ENCODE results near the gene TMEM218. TPM values are rescaled to one million over a fixed set of nuclear protein-coding genes. Genes with fewer than 3 reads are reported as not detected.

The TMEM218 gene
- total RNA-seq, 1 donor from 2014 or later: 19.0 TPM

DNA sequence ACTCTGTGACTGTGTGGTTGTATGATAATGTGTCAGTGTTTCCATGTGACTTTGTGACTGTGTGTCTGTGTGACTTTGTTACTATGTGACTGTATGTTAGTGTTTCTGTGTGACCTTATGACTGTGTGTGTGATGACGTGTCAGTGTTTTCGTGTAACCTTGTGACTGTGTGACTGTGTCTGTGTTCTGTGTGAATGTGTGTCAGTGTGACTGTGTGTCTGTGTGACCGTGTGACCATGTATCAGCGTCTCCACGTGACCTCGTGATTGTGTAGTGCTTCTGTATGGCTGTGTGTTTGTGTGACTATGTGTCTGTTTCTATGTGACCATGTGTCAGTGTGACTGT lies 43.6 kb upstream of the TMEM218 start:
- Histone ChIP-seq H3K4me3 (no peak overlapping the region), H3K9me3 (no peaks in the 10 kb centered on the region), H3K4me1 (no peaks in the 10 kb centered on the region), H3K27me3 (peaks cover 13% of the 10 kb centered on the region), H3K27ac (no peak overlapping the region), H3K36me3 (no peaks in the 10 kb centered on the region)
- DNase-seq (no peak), ATAC-seq (no peak)
- intact Hi-C loops (cut with DNase I): no loop called here
- TF ChIP-seq, protein P1, sequence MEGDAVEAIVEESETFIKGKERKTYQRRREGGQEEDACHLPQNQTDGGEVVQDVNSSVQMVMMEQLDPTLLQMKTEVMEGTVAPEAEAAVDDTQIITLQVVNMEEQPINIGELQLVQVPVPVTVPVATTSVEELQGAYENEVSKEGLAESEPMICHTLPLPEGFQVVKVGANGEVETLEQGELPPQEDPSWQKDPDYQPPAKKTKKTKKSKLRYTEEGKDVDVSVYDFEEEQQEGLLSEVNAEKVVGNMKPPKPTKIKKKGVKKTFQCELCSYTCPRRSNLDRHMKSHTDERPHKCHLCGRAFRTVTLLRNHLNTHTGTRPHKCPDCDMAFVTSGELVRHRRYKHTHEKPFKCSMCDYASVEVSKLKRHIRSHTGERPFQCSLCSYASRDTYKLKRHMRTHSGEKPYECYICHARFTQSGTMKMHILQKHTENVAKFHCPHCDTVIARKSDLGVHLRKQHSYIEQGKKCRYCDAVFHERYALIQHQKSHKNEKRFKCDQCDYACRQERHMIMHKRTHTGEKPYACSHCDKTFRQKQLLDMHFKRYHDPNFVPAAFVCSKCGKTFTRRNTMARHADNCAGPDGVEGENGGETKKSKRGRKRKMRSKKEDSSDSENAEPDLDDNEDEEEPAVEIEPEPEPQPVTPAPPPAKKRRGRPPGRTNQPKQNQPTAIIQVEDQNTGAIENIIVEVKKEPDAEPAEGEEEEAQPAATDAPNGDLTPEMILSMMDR (IDR thresholded peaks at IDR 0.05): no peak

DNA sequence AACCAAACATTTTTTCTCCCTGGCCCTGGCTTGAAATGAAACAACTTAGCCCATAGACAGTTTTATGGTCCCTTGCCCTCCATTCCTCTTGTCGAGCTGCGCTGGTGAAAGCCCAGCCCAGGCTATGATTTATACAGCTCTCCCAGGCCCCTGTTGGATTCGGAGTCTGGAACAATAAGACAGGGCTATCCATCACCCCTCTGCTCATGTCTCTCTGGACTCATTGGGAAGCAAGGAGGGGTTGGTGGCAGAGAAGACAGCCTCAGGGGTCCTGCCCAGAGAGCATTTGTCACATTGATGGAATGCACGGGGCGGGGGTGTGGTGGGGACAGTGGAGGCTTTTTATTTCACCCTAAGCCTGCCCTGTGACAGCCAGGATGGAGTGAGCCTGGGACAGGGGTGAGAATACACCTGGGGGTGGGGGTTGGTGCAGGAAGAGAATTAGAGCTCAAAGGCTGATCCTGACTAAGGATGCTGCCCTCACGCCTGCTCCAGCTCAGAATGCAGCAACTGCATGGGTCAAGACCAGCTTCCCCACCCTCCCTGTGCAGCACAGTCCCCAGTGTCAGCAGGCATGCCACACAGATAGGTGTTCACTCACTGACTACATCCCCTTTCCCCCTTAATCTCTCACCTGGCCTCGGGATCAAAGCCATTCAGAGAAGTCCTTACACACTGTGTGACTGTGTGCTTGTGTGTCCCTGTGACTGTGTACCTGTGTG lies 43.1 kb upstream of the TMEM218 start:
- TF ChIP-seq, protein P1 (IDR thresholded peaks at IDR 0.05): no peak
- Histone ChIP-seq H3K4me1 (no peaks in the 10 kb centered on the region), H3K4me3 (no peak overlapping the region), H3K9me3 (no peaks in the 10 kb centered on the region), H3K27me3 (peaks cover 13% of the 10 kb centered on the region), H3K27ac (no peak overlapping the region), H3K36me3 (no peaks in the 10 kb centered on the region)
- intact Hi-C loops (cut with DNase I): no loop called here
- no peak for DNase-seq
- peak; percentile 20 for ATAC-seq

DNA sequence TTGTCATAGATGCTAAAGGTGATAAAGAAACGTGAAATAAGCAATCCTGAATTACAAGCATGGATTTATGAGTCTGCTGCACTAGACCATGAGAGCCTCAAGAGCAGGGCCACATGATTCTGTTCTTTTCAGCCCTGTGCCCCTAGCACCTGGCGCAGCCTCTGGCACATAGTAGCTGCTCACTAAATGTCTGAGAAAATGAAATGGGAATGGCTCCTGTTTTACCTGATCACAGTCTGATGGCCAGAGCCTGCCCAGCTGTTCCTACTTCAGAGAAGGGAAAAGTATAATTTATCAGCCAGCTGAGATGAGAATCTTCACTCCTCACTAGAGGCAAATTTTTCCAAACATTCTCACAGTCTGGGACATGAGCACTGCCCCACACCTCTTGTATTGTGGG lies 42.4 kb upstream of the TMEM218 start:
- Histone ChIP-seq H3K4me1 (no peaks in the 10 kb centered on the region), H3K36me3 (no peaks in the 10 kb centered on the region), H3K27me3 (peaks cover 13% of the 10 kb centered on the region), H3K9me3 (no peaks in the 10 kb centered on the region), H3K27ac (no peak overlapping the region), H3K4me3 (no peak overlapping the region)
- ATAC-seq (no peak), DNase-seq (no peak)
- TF ChIP-seq, protein P1 (IDR thresholded peaks at IDR 0.05): no peak
- intact Hi-C loops (cut with DNase I): no loop called here

DNA sequence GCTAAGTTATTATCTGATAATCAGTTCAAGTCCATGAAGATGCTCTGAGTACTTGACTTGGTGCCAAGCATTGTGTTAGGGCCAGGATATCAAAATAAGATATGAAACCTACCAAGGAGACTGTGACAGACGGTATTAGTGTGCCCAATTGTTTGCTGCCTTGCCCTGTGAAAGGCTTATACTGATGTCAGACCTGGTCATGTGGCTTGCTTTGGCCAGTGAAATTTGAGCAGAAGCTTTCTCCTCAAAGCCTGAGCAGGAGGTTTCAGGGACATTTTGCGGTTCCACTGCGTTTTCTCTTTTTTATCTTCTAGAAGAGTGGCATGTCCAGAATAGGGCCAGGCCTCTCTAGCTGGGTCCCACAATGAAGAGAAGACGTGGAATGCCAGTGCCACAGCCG lies 37.3 kb upstream of the TMEM218 start:
- no peaks in the 10 kb centered on the region for H3K9me3 ChIP-seq
- no peaks in the 10 kb centered on the region for H3K36me3 ChIP-seq
- ATAC-seq: no peak
- no peaks in the 10 kb centered on the region for H3K4me1 ChIP-seq
- H3K4me3 ChIP-seq: no peak overlapping the region
- peaks cover 5% of the 10 kb centered on the region for H3K27me3 ChIP-seq
- TF ChIP-seq, protein P1 (IDR thresholded peaks at IDR 0.05): no peak
- no peak for DNase-seq
- intact Hi-C loops (cut with DNase I): no loop called here
- no peak overlapping the region for H3K27ac ChIP-seq

DNA sequence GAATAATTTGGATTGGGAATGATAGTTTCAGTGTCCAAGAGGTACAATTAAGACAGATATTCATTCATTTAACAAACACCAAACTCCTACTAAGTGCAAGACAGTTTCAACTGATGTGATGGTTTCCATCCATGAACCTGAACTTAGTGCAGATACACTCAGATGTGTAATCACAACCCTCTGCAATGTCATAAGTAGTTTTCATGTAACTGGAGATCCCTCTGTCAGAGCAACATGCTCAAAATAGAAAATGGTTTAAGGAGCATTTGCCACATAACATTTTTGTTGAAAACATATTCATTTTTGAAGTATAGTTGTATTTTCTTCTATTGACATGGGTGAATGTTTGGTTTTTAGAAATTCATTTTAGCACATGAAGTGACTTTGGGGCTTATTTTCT lies 36.6 kb upstream of the TMEM218 start:
- H3K4me1 ChIP-seq: no peaks in the 10 kb centered on the region
- no peaks in the 10 kb centered on the region for H3K36me3 ChIP-seq
- TF ChIP-seq, protein P1 (IDR thresholded peaks at IDR 0.05): no peak
- no peak for ATAC-seq
- no peak overlapping the region for H3K27ac ChIP-seq
- no peak for DNase-seq
- peaks cover 5% of the 10 kb centered on the region for H3K27me3 ChIP-seq
- H3K4me3 ChIP-seq: no peak overlapping the region
- H3K9me3 ChIP-seq: no peaks in the 10 kb centered on the region
- intact Hi-C loops (cut with DNase I): no loop called here

DNA sequence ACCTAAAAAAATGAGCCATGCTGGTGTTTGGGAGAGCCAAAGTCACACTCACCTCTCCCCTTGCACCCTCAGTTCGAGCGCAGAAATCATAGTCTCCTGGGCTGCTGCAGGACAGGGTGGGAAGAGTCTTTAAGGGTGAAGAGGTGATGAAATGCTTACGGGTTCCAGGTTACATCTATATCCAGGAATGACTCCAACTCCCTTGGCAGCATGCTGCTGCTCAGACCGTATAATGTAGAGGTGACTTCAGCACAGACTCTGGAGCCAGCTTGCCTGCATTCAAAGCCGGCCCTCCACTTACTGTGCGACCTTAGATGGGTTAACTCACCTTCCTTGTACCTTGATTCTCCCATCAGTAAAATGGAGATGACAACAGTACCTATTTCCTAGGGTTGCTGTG lies 35.9 kb upstream of the TMEM218 start:
- intact Hi-C loops (cut with DNase I): no loop called here
- no peaks in the 10 kb centered on the region for H3K36me3 ChIP-seq
- TF ChIP-seq, protein P1 (IDR thresholded peaks at IDR 0.05): no peak
- ATAC-seq: no peak
- H3K27me3 ChIP-seq: peaks cover 5% of the 10 kb centered on the region
- DNase-seq: no peak
- H3K9me3 ChIP-seq: no peaks in the 10 kb centered on the region
- no peaks in the 10 kb centered on the region for H3K4me1 ChIP-seq
- H3K27ac ChIP-seq: no peak overlapping the region
- no peak overlapping the region for H3K4me3 ChIP-seq
